ENCODE data around the gene CBL.

Gene CBL

GRCh38 chr11:119258983-119259382 is 52.8 kb downstream of the CBL start:
- TF ChIP-seq, protein P1, sequence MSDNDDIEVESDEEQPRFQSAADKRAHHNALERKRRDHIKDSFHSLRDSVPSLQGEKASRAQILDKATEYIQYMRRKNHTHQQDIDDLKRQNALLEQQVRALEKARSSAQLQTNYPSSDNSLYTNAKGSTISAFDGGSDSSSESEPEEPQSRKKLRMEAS (IDR thresholded peaks at IDR 0.05), result no peak
- TF ChIP-seq EP300 (IDR thresholded peaks at IDR 0.05; ENCODE audit: borderline replicate concordance), result no peak
- no peak for TF ChIP-seq RAD21 (IDR thresholded peaks at IDR 0.05; ENCODE audit: low read depth)
- no peak for TF ChIP-seq USF1 (IDR thresholded peaks at IDR 0.05)
- TF ChIP-seq TEAD4 (IDR thresholded peaks at IDR 0.05), result no peak
- no peak for TF ChIP-seq CEBPB (IDR thresholded peaks at IDR 0.05)
- TF ChIP-seq FOXM1 (IDR thresholded peaks at IDR 0.05; ENCODE audit: borderline replicate concordance, low read depth), result no peak
- no peak for TF ChIP-seq TAF1 (IDR thresholded peaks at IDR 0.05; ENCODE audit: low read depth)
- no peak for TF ChIP-seq NFIC (IDR thresholded peaks at IDR 0.05)
- no peak for TF ChIP-seq TCF12 (IDR thresholded peaks at IDR 0.05; ENCODE audit: low read depth)
- no peak for TF ChIP-seq YY1 (IDR thresholded peaks at IDR 0.05; ENCODE audit: low read depth)
- TF ChIP-seq, protein P2, sequence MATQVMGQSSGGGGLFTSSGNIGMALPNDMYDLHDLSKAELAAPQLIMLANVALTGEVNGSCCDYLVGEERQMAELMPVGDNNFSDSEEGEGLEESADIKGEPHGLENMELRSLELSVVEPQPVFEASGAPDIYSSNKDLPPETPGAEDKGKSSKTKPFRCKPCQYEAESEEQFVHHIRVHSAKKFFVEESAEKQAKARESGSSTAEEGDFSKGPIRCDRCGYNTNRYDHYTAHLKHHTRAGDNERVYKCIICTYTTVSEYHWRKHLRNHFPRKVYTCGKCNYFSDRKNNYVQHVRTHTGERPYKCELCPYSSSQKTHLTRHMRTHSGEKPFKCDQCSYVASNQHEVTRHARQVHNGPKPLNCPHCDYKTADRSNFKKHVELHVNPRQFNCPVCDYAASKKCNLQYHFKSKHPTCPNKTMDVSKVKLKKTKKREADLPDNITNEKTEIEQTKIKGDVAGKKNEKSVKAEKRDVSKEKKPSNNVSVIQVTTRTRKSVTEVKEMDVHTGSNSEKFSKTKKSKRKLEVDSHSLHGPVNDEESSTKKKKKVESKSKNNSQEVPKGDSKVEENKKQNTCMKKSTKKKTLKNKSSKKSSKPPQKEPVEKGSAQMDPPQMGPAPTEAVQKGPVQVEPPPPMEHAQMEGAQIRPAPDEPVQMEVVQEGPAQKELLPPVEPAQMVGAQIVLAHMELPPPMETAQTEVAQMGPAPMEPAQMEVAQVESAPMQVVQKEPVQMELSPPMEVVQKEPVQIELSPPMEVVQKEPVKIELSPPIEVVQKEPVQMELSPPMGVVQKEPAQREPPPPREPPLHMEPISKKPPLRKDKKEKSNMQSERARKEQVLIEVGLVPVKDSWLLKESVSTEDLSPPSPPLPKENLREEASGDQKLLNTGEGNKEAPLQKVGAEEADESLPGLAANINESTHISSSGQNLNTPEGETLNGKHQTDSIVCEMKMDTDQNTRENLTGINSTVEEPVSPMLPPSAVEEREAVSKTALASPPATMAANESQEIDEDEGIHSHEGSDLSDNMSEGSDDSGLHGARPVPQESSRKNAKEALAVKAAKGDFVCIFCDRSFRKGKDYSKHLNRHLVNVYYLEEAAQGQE (IDR thresholded peaks at IDR 0.05; ENCODE audit: low read depth), result no peak
- TF ChIP-seq ZBTB7A (IDR thresholded peaks at IDR 0.05; ENCODE audit: low read depth), result no peak
- TF ChIP-seq CREB1 (IDR thresholded peaks at IDR 0.05; ENCODE audit: low read depth), result no peak
- TF ChIP-seq EGR1 (IDR thresholded peaks at IDR 0.05), result no peak

- TF ChIP-seq FOXM1 (IDR thresholded peaks at IDR 0.05; ENCODE audit: borderline replicate concordance, low read depth), result no peak
- TF ChIP-seq USF1 (IDR thresholded peaks at IDR 0.05), result no peak
- TF ChIP-seq, protein P2 (IDR thresholded peaks at IDR 0.05; ENCODE audit: low read depth), result no peak
- no peak for TF ChIP-seq YY1 (IDR thresholded peaks at IDR 0.05; ENCODE audit: low read depth)
- no peak for TF ChIP-seq RAD21 (IDR thresholded peaks at IDR 0.05; ENCODE audit: low read depth)
- TF ChIP-seq, protein P1 (IDR thresholded peaks at IDR 0.05), result no peak
- no peak for TF ChIP-seq ZBTB7A (IDR thresholded peaks at IDR 0.05; ENCODE audit: low read depth)
- no peak for TF ChIP-seq EGR1 (IDR thresholded peaks at IDR 0.05)
- no peak for TF ChIP-seq TCF12 (IDR thresholded peaks at IDR 0.05; ENCODE audit: low read depth)
- no peak for TF ChIP-seq TEAD4 (IDR thresholded peaks at IDR 0.05)
- no peak for TF ChIP-seq TAF1 (IDR thresholded peaks at IDR 0.05; ENCODE audit: low read depth)
- no peak for TF ChIP-seq NFIC (IDR thresholded peaks at IDR 0.05)
Measured at GRCh38 chr11:119262668-119263351, 56.7 kb downstream of the CBL start.

GRCh38 chr11:119263352-119263940 is 57.3 kb downstream of the CBL start:
- TF ChIP-seq USF1 (IDR thresholded peaks at IDR 0.05) (no peak), TAF1 (IDR thresholded peaks at IDR 0.05; ENCODE audit: low read depth) (no peak), TEAD4 (IDR thresholded peaks at IDR 0.05) (no peak), EP300 (IDR thresholded peaks at IDR 0.05; ENCODE audit: borderline replicate concordance) (no peak), ZBTB7A (IDR thresholded peaks at IDR 0.05; ENCODE audit: low read depth) (no peak), CREB1 (IDR thresholded peaks at IDR 0.05; ENCODE audit: low read depth) (no peak), NFIC (IDR thresholded peaks at IDR 0.05) (no peak), TCF12 (IDR thresholded peaks at IDR 0.05; ENCODE audit: low read depth) (no peak), YY1 (IDR thresholded peaks at IDR 0.05; ENCODE audit: low read depth) (no peak)
- TF ChIP-seq, protein P1 (IDR thresholded peaks at IDR 0.05), result no peak

- TF ChIP-seq CEBPB (IDR thresholded peaks at IDR 0.05), result no peak
Measured at GRCh38 chr11:119266063-119266462, 59.9 kb downstream of the CBL start.

DNA sequence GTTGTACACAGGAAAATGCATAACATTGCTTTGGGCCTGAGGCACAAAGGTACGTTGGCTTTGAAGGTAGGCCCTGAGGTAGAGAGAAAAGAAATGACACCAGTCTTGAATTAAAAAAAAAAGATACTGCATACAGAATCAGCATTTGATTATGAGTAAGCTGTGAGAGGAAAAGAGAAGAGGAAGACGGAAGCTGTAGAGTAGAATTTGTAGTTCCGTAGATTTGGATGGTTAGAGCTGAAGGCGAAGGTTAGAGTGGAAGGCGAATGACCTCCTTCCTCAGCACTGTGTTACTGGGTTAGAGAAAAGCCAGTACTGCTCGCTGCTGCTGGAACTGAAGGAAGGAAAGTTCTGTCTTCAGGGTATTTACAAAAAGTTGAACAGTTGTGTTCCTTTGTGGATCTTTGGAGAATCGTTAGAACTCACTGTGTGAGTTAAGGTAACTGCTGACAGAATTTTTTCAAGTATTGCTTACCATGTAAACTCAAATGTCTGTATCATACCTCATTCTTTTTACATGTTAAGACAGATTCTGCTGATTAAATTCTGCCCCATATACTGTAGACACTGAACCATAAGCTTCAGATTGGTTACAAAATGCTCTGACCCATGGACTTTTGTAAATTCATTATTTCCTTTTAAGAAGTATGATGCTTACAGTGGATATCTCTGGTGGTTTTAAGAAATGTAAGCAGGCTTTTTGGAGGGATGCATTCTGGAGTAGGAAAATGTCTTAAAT is 60.5 kb downstream of the CBL start:
- TF ChIP-seq EGR1 (IDR thresholded peaks at IDR 0.05), result no peak
- no peak for TF ChIP-seq EP300 (IDR thresholded peaks at IDR 0.05; ENCODE audit: borderline replicate concordance)
- TF ChIP-seq YY1 (IDR thresholded peaks at IDR 0.05; ENCODE audit: low read depth), result no peak
- TF ChIP-seq, protein P1 (IDR thresholded peaks at IDR 0.05), result no peak
- no peak for TF ChIP-seq CREB1 (IDR thresholded peaks at IDR 0.05; ENCODE audit: low read depth)
- no peak for TF ChIP-seq TEAD4 (IDR thresholded peaks at IDR 0.05)
- no peak for TF ChIP-seq TAF1 (IDR thresholded peaks at IDR 0.05; ENCODE audit: low read depth)
- no peak for TF ChIP-seq ZBTB7A (IDR thresholded peaks at IDR 0.05; ENCODE audit: low read depth)
- TF ChIP-seq USF1 (IDR thresholded peaks at IDR 0.05), result no peak
- no peak for TF ChIP-seq RAD21 (IDR thresholded peaks at IDR 0.05; ENCODE audit: low read depth)
- TF ChIP-seq, protein P2 (IDR thresholded peaks at IDR 0.05; ENCODE audit: low read depth), result no peak
- no peak for TF ChIP-seq TCF12 (IDR thresholded peaks at IDR 0.05; ENCODE audit: low read depth)
- TF ChIP-seq NFIC (IDR thresholded peaks at IDR 0.05), result no peak
- TF ChIP-seq FOXM1 (IDR thresholded peaks at IDR 0.05; ENCODE audit: borderline replicate concordance, low read depth), result no peak
- no peak for TF ChIP-seq CEBPB (IDR thresholded peaks at IDR 0.05)

All from Ishikawa (cell line).